Right ventricle myocardium superior (tissue), 1 donor: ENCODE measurements around the gene KCNJ4. TPM values are rescaled to one million over a fixed set of nuclear protein-coding genes. Genes with fewer than 3 reads are reported as not detected.
"Not testable (repeated sequence)": the region's sequence is repeated elsewhere in the genome, so short reads cannot be mapped to it uniquely, and the experiment has no call there.

Experiments
- ATAC-seq: fragments of 200-7000 bp; cut with Tn5 transposase; one replicate; pipeline ENCODE4 v1.9.1; 2020; ENCODE audit warnings: mild to moderate bottlenecking; ENCODE audit not compliant: poor library complexity
- DNase-seq: peaks from one replicate; pipeline ENCODE4 v3.0.0-alpha.2; 2020
- intact Hi-C: fragments of 100-400 bp; cut with DNase I; formaldehyde crosslinking; loops from one replicate; pipeline ENCODE4 v1.11.2; 2022
- total RNA-seq: library from RNA; stranded (reverse); fragmentation: NEBNext Ultra II Directional; extraction: Animal tissue kit (Norgen Biotek cat#: 25700); gene quantifications from one replicate; pipeline ENCODE4 v1.2.1, GENCODE V29; 2021
- donor health status: DM: no; HTN: yes; CAD: no; lungs with severe emphysema.

KCNJ4 gene
- total RNA-seq, 1 donor from 2014 or later, result 16.6 TPM

GRCh38 chr22:38419121-38419857 lies 35.7 kb downstream of the KCNJ4 start:
- intact Hi-C loops, result no loop called here
- no peak for ATAC-seq
- DNase-seq, result peak; percentile 8

GRCh38 chr22:38418589-38418988 lies 36.4 kb downstream of the KCNJ4 start:
- ATAC-seq, result no peak
- intact Hi-C loops, result no loop called here
- peak; percentile 20 for DNase-seq

GRCh38 chr22:38417252-38418060 lies 37.5 kb downstream of the KCNJ4 start:
- DNase-seq (peak; percentile 8), ATAC-seq (no peak)
- intact Hi-C loops, result no loop called here

GRCh38 chr22:38416621-38417251 lies 38.3 kb downstream of the KCNJ4 start:
- ATAC-seq (no peak), DNase-seq (peak; percentile 19)
- intact Hi-C loops, result no loop called here

GRCh38 chr22:38415561-38416321 lies 39.3 kb downstream of the KCNJ4 start:
- peak; percentile 70 for DNase-seq
- intact Hi-C loops, result no loop called here
- peak; percentile 73 for ATAC-seq

- DNase-seq (no peak), ATAC-seq (peak; percentile 17)
- intact Hi-C loops, result no loop called here
Observed at GRCh38 chr22:38415046-38415445, 40.0 kb downstream of the KCNJ4 start.

- peak; percentile 22 for DNase-seq
- no peak for ATAC-seq
- intact Hi-C loops, result no loop called here
Observed at GRCh38 chr22:38414009-38414395, 41.0 kb downstream of the KCNJ4 start.

- intact Hi-C loops, result no loop called here
- peak; percentile 60 for DNase-seq
- ATAC-seq, result peak; percentile 67
Observed at GRCh38 chr22:38413085-38414008, 41.7 kb downstream of the KCNJ4 start.

- peak; percentile 45 for DNase-seq
- ATAC-seq, result peak; percentile 55
- intact Hi-C loops, result no loop called here
Observed at GRCh38 chr22:38412435-38413084, 42.4 kb downstream of the KCNJ4 start.

GRCh38 chr22:38411016-38411415 lies 44.0 kb downstream of the KCNJ4 start:
- ATAC-seq (no peak), DNase-seq (peak; percentile 14)
- intact Hi-C loops, result no loop called here

GRCh38 chr22:38409916-38410315 lies 45.1 kb downstream of the KCNJ4 start:
- DNase-seq, result peak; percentile 10
- intact Hi-C loops, ATAC-seq: not testable (repeated sequence)

GRCh38 chr22:38406617-38407016 lies 48.4 kb downstream of the KCNJ4 start:
- intact Hi-C loops, result no loop called here
- DNase-seq (no peak), ATAC-seq (no peak)

GRCh38 chr22:38404419-38404818 lies 50.6 kb downstream of the KCNJ4 start:
- DNase-seq, result no peak
- intact Hi-C loops, result no loop called here

GRCh38 chr22:38403812-38404211 lies 51.2 kb downstream of the KCNJ4 start:
- no peak for ATAC-seq
- no peak for DNase-seq
- intact Hi-C loops, result no loop called here

More at GRCh38 chr22:38404419-38404818, 50.6 kb downstream of the KCNJ4 start:
- no peak for ATAC-seq

GRCh38 chr22:38402204-38402603 lies 52.8 kb downstream of the KCNJ4 start:
- no peak for DNase-seq
- ATAC-seq, result no peak
- intact Hi-C loops, result no loop called here

GRCh38 chr22:38401336-38402084 lies 53.5 kb downstream of the KCNJ4 start:
- ATAC-seq (no peak), DNase-seq (no peak)
- intact Hi-C loops, result no loop called here

GRCh38 chr22:38400256-38400655 lies 54.7 kb downstream of the KCNJ4 start:
- ATAC-seq, DNase-seq, intact Hi-C loops: not testable (repeated sequence)
